ENCODE measurements around the gene CHMP6. TPM values are rescaled to one million over a fixed set of nuclear protein-coding genes. Genes with fewer than 3 reads are reported as not detected.

The CHMP6 gene
- total RNA-seq, 1 experiment from 2014 or later, result 22.0 TPM

DNA sequence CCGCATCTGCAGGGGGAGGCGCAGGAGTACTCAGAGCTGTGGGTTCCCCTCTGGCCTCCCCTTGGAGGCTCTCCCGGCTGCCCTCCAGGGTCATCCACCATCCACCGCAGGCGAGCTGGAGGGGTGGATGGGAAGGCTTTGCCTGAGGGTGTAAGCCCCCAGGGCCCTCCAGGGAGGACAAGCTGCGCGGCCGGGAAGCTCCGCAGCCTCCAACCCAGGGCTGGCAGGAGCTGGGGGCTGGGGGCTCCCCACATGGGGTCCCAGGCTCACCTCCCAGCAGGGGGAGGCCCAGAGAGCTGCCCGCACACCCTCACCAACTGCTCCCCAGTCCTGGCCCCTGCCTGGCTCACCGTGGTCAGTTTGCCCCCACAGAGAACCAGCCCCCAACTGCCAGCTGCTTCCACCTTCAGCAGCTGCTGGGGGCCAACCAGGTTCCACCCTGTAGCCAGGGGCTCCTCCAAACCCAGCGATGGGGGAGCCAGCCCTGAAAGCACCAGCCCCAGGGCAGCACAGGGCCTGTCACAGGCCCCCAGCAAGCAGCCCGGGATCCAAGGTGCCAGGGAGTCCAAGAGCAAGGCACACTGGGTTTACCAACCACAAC is 19.8 kb upstream of the CHMP6 start:
- no peaks in the 10 kb centered on the region for H3K36me3 ChIP-seq (ENCODE audit: control insufficient read depth in 1 of 2, insufficient read depth in 2 of 2, low read length in 2 of 2)
- H3K27me3 ChIP-seq (ENCODE audit: insufficient read depth, low read length), result no peaks in the 10 kb centered on the region
- H3K4me2 ChIP-seq (ENCODE audit: low read length), result no peak overlapping the region
- no peak overlapping the region for H3K27ac ChIP-seq (ENCODE audit: low read depth, low read length)
- no peak overlapping the region for H3K9ac ChIP-seq (ENCODE audit: low read length)
- DNase-seq (ENCODE audit: low read depth, low spot score), result no peak
- no peak for ATAC-seq
- TF ChIP-seq TCF7L2 (IDR thresholded peaks at IDR 0.05; ENCODE audit: borderline replicate concordance, extremely low read depth, insufficient read depth, insufficient read length) (no peak), ZFX (IDR thresholded peaks at IDR 0.05) (no peak), SRF (IDR thresholded peaks at IDR 0.05; ENCODE audit: low read depth) (no peak), EZH2phosphoT487 (IDR thresholded peaks at IDR 0.05; ENCODE audit: borderline replicate concordance) (no peak), FOSL1 (IDR thresholded peaks at IDR 0.05; ENCODE audit: low read depth) (no peak)
- ChIA-PET CTCF (no interaction called here), POLR2A (no interaction called here), RAD21 (ENCODE audit: low non-redundant PET in 1 of 2, low total read pairs in 2 of 2, uncharacterized antibody in 2 of 2, unreplicated experiment in 2 of 2) (no interaction called here)
- H4K20me1 ChIP-seq (ENCODE audit: insufficient read depth), result no peaks in the 10 kb centered on the region
- no peak overlapping the region for H2AFZ ChIP-seq (ENCODE audit: low read depth, low read length, poor library complexity, severe bottlenecking)
- BruUV-seq (replicated peaks), result no TSS peak
- intact Hi-C loops (cut with micrococcal nuclease), result no loop called here
- H3K9me2 ChIP-seq (ENCODE audit: insufficient read depth), result no peaks in the 10 kb centered on the region
- H3K4me1 ChIP-seq (ENCODE audit: control insufficient read depth in 1 of 2, insufficient read depth in 2 of 2, low read length in 2 of 2), result no peaks in the 10 kb centered on the region
- H3K79me2 ChIP-seq (ENCODE audit: insufficient read depth, low read length), result no peaks in the 10 kb centered on the region
- no peak overlapping the region for H3K4me3 ChIP-seq (replicated peaks in 1 of 2; ENCODE audit: low read depth in 1 of 2, low read length in 2 of 2)
- no peaks in the 10 kb centered on the region for H3K9me3 ChIP-seq (ENCODE audit: control insufficient read depth in 1 of 2, insufficient read depth in 1 of 2, low read depth in 1 of 2, low read length in 2 of 2)

GRCh38 chr17:80976701-80977100 is 14.9 kb upstream of the CHMP6 start:
- no peak overlapping the region for H2AFZ ChIP-seq (ENCODE audit: low read depth, low read length, poor library complexity, severe bottlenecking)
- H3K9ac ChIP-seq (ENCODE audit: low read length), result no peak overlapping the region
- BruUV-seq (replicated peaks), result no TSS peak
- no peaks in the 10 kb centered on the region for H4K20me1 ChIP-seq (ENCODE audit: insufficient read depth)
- TF ChIP-seq REST (IDR thresholded peaks at IDR 0.05; ENCODE audit: low read depth) (no peak), ATF3 (IDR thresholded peaks at IDR 0.05) (no peak)
- H3K27ac ChIP-seq (ENCODE audit: low read depth, low read length), result no peak overlapping the region
- no peaks in the 10 kb centered on the region for H3K9me2 ChIP-seq (ENCODE audit: insufficient read depth)
- no peaks in the 10 kb centered on the region for H3K27me3 ChIP-seq (ENCODE audit: insufficient read depth, low read length)
- ChIA-PET CTCF (no interaction called here), POLR2A (no interaction called here), RAD21 (ENCODE audit: low non-redundant PET in 1 of 2, low total read pairs in 2 of 2, uncharacterized antibody in 2 of 2, unreplicated experiment in 2 of 2) (no interaction called here)
- H3K79me2 ChIP-seq (ENCODE audit: insufficient read depth, low read length), result no peaks in the 10 kb centered on the region
- ATAC-seq, result no peak
- no peaks in the 10 kb centered on the region for H3K9me3 ChIP-seq (ENCODE audit: control insufficient read depth in 1 of 2, insufficient read depth in 1 of 2, low read depth in 1 of 2, low read length in 2 of 2)
- intact Hi-C loops (cut with micrococcal nuclease), result loop anchor here (5.0 kb wide), 1 partner anchor 109 kb away; no protein-coding TSS in a partner anchor
- no peak overlapping the region for H3K4me2 ChIP-seq (ENCODE audit: low read length)
- H3K4me1 ChIP-seq (ENCODE audit: control insufficient read depth in 1 of 2, insufficient read depth in 2 of 2, low read length in 2 of 2), result peaks cover 0 to 11% of the 10 kb centered on the region in 2 experiments; a peak in 2 of 4 replicates
- H3K36me3 ChIP-seq (ENCODE audit: control insufficient read depth in 1 of 2, insufficient read depth in 2 of 2, low read length in 2 of 2), result no peaks in the 10 kb centered on the region
- DNase-seq (ENCODE audit: low read depth, low spot score), result no peak
- H3K4me3 ChIP-seq (replicated peaks in 1 of 2; ENCODE audit: low read depth in 1 of 2, low read length in 2 of 2), result no peak overlapping the region
